Ovary (tissue), 3 donors: ENCODE measurements around the gene CEMIP.

ENCODE experiments used
- CTCF ChIP-seq, 3 donors: fragments of 450-650 bp in 2 of 3; fragments of 200-600 bp in 1 of 3; IDR thresholded peaks; one replicate each; pipeline versions ENCODE4 v1.5.1 to v1.8.0; 2016 to 2022; ENCODE audit warnings: antibody characterized with exemption in 3 of 3, mild to moderate bottlenecking in 1 of 3
- EP300 ChIP-seq: sonication (generic); formaldehyde crosslinking; IDR thresholded peaks from one replicate; pipeline ENCODE4 v1.6.1; 2017; ENCODE audit warnings: antibody characterized with exemption
- POLR2A ChIP-seq: fragments of 450-650 bp; IDR thresholded peaks from one replicate; pipeline ENCODE4 v1.6.1; 2017; ENCODE audit warnings: antibody characterized with exemption, mild to moderate bottlenecking, moderate library complexity
- donor health status: DM: no; HTN: no; CAD: no.

GRCh38 chr15:80986487-80986886, 207.3 kb downstream of the CEMIP start:
- TF ChIP-seq CTCF (IDR thresholded peaks at IDR 0.05) (no peak), EP300 (no peak), POLR2A (no peak)
